Transverse colon (tissue), 4 donors: ENCODE results near the gene PACSIN2. TPM values are rescaled to one million over a fixed set of nuclear protein-coding genes. Genes with fewer than 3 reads are reported as not detected.

Experiments
- DNase-seq: peaks from one replicate; pipeline ENCODE4 v3.0.0-alpha.2; 2019
- H3K27ac ChIP-seq, 4 donors: fragments of 200-600 bp; sonication (generic); 2 replicates each; pipeline ENCODE4 v1.5.1; 2016 to 2018; ENCODE audit warnings: inconsistent platforms in 4 of 4
- H3K27me3 ChIP-seq: fragments of 200-600 bp; sonication (generic); 2 replicates; pipeline ENCODE4 v1.5.1; 2017; ENCODE audit warnings: inconsistent platforms
- H3K36me3 ChIP-seq, 4 donors: fragments of 200-600 bp; sonication (generic); 2 replicates each; pipeline ENCODE4 v1.5.1; 2017 to 2019; ENCODE audit warnings: inconsistent platforms in 4 of 4
- H3K4me1 ChIP-seq, 4 donors: fragments of 200-600 bp; sonication (generic); 2 replicates each; pipeline ENCODE4 v1.5.1; 2017 to 2020; ENCODE audit warnings: inconsistent platforms in 4 of 4
- H3K4me3 ChIP-seq, 4 donors: fragments of 200-600 bp; sonication (generic); 1 replicate in 1 of 4; 2 replicates in 3 of 4; pipeline versions ENCODE4 v1.5.1 to v1.6.1; 2017 to 2019; ENCODE audit warnings: inconsistent platforms in 4 of 4
- H3K9me3 ChIP-seq, 2 donors: fragments of 200-600 bp; sonication (generic); 2 replicates each; pipeline ENCODE4 v1.5.1; 2017 to 2019; ENCODE audit warnings: inconsistent platforms in 2 of 2
- EP300 ChIP-seq: sonication (generic); formaldehyde crosslinking; IDR thresholded peaks from one replicate; pipeline ENCODE4 v1.6.1; 2017; ENCODE audit warnings: antibody characterized with exemption, low read depth
- POLR2A ChIP-seq: fragments of 450-650 bp; IDR thresholded peaks from one replicate; pipeline ENCODE4 v1.6.1; 2016; ENCODE audit warnings: antibody characterized with exemption, mild to moderate bottlenecking, moderate library complexity
- POLR2AphosphoS5 ChIP-seq, 3 donors: sonication (generic); formaldehyde crosslinking; IDR thresholded peaks; one replicate each; pipeline ENCODE4 v1.6.1; 2016; ENCODE audit warnings: antibody characterized with exemption in 3 of 3
- WGBS, 2 donors: methylation state at CpG; one replicate each; pipeline ENCODE4 v1.1.5; 2018; ENCODE audit warnings: low coverage in 1 of 2; 5-methylcytosine and 5-hydroxymethylcytosine counted together
- in situ Hi-C, 4 donors: fragments of 200-750 bp; cut with MboI; loops; one replicate each; pipeline versions ENCODE4 v1.15.0 to v1.15.1; 2017; ENCODE audit warnings: low sequenced_read_pairs in 3 of 4, low pct_ligation_motif_present in 1 of 4, low pct_unique_long_range_greater_than_20kb in 1 of 4
- intact Hi-C: fragments of 100-400 bp; cut with DNase I; formaldehyde crosslinking; loops from one replicate; pipeline ENCODE4 v1.15.1; 2023; ENCODE audit warnings: low total_unique reads
- total RNA-seq, 4 donors: library from RNA; depleted of rRNA; stranded (reverse); fragments of >200 nt; gene quantifications; one replicate each; pipeline ENCODE4 v1.1.0, GENCODE V29; 2016
- TF ChIP-seq, protein P1 (sequence below), 5 experiments: fragments of 200-600 bp in 3 of 5; fragments of 450-650 bp in 2 of 5; sonication (generic) in 3 of 5; IDR thresholded peaks; 1 replicate in 2 of 5; 2 replicates in 3 of 5; pipeline ENCODE4 v1.5.1; 2016 to 2017; ENCODE audit warnings: antibody characterized with exemption in 5 of 5, inconsistent platforms in 3 of 5, mild to moderate bottlenecking in 2 of 5, moderate library complexity in 1 of 5

Gene PACSIN2
- total RNA-seq, 4 donors from 2014 or later: 53.9 to 250 (median 198) TPM

DNA sequence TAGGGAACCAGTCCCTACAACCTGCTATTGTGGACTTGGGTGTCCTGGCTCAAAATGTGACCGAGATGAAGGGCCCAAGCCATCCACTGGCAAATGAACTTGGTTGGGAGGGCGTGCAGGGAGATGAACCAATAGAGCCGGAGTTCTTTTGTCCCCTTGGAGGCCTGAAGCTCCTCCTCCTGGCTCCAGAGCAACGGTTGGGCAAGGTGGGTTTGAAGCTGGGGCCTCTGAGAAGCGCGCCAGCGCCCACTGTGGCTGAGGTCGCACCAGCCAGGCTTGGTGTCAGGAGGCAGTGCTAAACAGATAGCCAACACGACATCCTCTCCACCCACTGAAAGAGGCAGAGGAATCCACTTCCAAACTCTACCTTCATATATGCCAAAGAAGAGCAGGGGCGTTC lies 36.0 kb upstream of the PACSIN2 start:
- in situ Hi-C loops: no loop called here

DNA sequence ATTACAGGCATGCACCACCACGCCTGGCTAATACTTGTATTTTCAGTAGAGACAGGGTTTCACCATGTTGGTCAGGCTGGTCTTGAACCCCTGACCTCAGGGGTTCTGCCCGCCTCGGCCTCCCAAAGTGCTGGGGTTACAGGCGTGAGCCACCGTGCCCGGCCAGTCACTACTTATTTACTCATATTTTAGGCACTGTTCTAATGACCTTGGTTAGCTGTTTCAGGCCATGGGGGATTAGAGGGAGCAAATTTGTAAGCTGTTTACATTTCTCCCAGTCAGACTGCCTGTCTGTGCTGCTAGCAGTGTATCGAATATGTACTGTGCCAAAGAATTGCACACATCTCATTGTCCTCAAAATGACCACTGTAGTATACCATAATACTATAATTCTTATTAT lies 32.7 kb upstream of the PACSIN2 start:
- intact Hi-C loops: no loop called here
- DNase-seq: no peak
- no peaks in the 10 kb centered on the region for H3K36me3 ChIP-seq
- no peaks in the 10 kb centered on the region for H3K9me3 ChIP-seq
- no peak for TF ChIP-seq POLR2AphosphoS5 (IDR thresholded peaks at IDR 0.05)
- TF ChIP-seq POLR2A: no peak
- TF ChIP-seq, protein P1, sequence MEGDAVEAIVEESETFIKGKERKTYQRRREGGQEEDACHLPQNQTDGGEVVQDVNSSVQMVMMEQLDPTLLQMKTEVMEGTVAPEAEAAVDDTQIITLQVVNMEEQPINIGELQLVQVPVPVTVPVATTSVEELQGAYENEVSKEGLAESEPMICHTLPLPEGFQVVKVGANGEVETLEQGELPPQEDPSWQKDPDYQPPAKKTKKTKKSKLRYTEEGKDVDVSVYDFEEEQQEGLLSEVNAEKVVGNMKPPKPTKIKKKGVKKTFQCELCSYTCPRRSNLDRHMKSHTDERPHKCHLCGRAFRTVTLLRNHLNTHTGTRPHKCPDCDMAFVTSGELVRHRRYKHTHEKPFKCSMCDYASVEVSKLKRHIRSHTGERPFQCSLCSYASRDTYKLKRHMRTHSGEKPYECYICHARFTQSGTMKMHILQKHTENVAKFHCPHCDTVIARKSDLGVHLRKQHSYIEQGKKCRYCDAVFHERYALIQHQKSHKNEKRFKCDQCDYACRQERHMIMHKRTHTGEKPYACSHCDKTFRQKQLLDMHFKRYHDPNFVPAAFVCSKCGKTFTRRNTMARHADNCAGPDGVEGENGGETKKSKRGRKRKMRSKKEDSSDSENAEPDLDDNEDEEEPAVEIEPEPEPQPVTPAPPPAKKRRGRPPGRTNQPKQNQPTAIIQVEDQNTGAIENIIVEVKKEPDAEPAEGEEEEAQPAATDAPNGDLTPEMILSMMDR (IDR thresholded peaks at IDR 0.05): no peak
- TF ChIP-seq EP300: no peak
- no peaks in the 10 kb centered on the region for H3K27me3 ChIP-seq
- no peak overlapping the region for H3K27ac ChIP-seq
- H3K4me1 ChIP-seq: no peaks in the 10 kb centered on the region
- H3K4me3 ChIP-seq: no peak overlapping the region
- in situ Hi-C loops: loop anchor here in 3 of 4 donors (25.0 kb wide), 2 partner anchors 185 to 385 kb away; partner anchors contain the start of gene ARFGAP3 (in 1 of the 3)
- 88% methylated on average over 7 of the region's 7 CpGs; no CpG with 5 or more reads in 1 of the 2 donors for WGBS, 2 donors

More for the DNA sequence above, 36.0 kb upstream of the PACSIN2 start:
- no peaks in the 10 kb centered on the region for H3K4me1 ChIP-seq
- 89% methylated on average over 10 of the region's 10 CpGs; no CpG with 5 or more reads in 1 of the 2 donors for WGBS, 2 donors
- TF ChIP-seq POLR2AphosphoS5 (IDR thresholded peaks at IDR 0.05): no peak
- TF ChIP-seq, protein P1 (IDR thresholded peaks at IDR 0.05): no peak
- no peak for TF ChIP-seq POLR2A
- TF ChIP-seq EP300: no peak
- H3K36me3 ChIP-seq: no peaks in the 10 kb centered on the region
- no peaks in the 10 kb centered on the region for H3K27me3 ChIP-seq
- no peaks in the 10 kb centered on the region for H3K9me3 ChIP-seq
- intact Hi-C loops: no loop called here
- DNase-seq: no peak
- H3K27ac ChIP-seq: no peak overlapping the region
- no peak overlapping the region for H3K4me3 ChIP-seq

DNA sequence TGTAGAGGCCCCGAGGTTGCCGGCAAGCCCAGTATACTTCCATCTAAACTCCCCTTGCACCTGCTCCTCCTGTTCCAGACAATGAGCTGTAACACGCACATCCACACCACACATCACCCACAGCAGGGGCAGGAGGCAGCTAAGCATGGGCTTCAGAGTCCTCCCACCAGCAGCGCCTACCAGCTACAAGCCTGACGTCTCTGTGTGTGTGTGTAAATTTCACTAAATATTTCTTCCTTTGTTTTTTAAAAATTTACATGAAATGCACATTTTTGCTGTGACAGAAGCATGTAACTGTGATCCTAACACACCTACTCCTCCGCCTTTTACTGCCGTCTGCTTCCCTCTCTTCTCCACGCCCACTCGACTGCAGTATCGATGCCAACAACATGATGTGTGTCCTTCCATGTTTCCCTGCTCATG lies 29.4 kb upstream of the PACSIN2 start:
- in situ Hi-C loops (loop anchor here in 3 of 4 donors (25.0 kb wide), 2 partner anchors 182 to 382 kb away; partner anchors contain the start of gene ARFGAP3 (in 1 of the 3)), intact Hi-C loops (no loop called here)
- no peaks in the 10 kb centered on the region for H3K9me3 ChIP-seq
- H3K4me3 ChIP-seq: no peak overlapping the region
- H3K27ac ChIP-seq: no peak overlapping the region
- no peak for TF ChIP-seq POLR2AphosphoS5 (IDR thresholded peaks at IDR 0.05)
- H3K27me3 ChIP-seq: no peaks in the 10 kb centered on the region
- 60 to 89% methylated on average over 5 to 10 of the region's 10 CpGs for WGBS, 2 donors
- DNase-seq: no peak
- no peaks in the 10 kb centered on the region for H3K4me1 ChIP-seq
- no peaks in the 10 kb centered on the region for H3K36me3 ChIP-seq

DNA sequence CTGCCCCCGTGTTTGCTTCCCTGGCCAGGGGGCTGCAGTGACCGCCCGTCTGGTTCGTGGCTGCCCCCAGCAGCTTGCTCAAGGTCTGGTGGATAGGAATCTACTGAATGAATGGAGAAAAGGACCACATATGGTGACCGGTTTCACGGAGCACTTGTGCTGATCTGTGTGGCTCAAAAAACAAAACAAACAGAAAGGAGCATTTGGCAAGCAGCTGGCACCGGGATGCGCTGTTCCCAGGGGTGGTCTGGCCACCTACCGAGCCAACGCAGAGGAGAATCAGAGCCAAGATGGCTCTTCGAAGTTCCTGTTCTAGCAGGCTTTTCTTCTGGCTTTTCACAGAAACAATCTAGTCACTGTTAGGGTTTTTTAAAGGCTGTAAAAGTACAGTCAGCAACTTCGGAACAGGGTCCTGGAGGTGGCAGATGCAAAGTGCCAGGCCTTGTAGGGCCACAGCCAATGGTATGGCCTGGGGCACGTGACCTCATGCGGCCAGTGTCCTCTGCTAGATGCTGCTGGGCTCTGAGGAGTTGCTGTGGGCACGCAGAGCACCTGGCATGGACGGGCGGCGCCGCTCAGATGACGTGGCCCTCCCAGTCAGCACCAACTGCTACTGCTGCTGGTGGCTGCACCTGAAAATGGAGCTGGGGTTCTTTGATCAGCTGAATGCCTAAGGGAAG lies 27.3 kb upstream of the PACSIN2 start:
- H3K27me3 ChIP-seq: no peaks in the 10 kb centered on the region
- H3K36me3 ChIP-seq: no peaks in the 10 kb centered on the region
- no peak for DNase-seq
- TF ChIP-seq EP300: no peak
- in situ Hi-C loops (loop anchor here in 3 of 4 donors (25.0 kb wide), 2 partner anchors 180 to 380 kb away; partner anchors contain the start of gene ARFGAP3 (in 1 of the 3)), intact Hi-C loops (no loop called here)
- no peak overlapping the region for H3K27ac ChIP-seq
- 65 to 74% methylated on average over 6 to 20 of the region's 20 CpGs for WGBS, 2 donors
- no peaks in the 10 kb centered on the region for H3K9me3 ChIP-seq
- H3K4me3 ChIP-seq: no peak overlapping the region
- H3K4me1 ChIP-seq: no peaks in the 10 kb centered on the region

DNA sequence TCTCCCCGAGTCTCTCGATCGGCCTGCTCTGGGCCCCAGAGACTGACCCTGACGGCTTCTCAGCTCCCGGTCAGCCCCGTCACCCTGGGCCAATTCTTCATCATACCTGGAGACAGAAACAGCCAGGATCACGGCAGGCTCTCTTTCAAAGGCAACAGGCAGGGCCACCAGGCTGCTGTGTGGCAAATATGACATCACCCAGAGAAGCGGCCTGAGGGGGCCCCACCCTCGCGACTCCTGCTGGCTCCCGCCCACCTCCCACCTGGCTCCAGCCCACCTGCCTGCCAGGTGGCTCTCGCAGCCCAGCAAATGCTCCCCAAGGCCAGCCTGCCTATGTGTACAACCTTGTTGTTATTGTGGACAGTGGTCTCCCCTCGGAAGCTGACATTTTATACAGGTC lies 24.9 kb upstream of the PACSIN2 start:
- no peak for TF ChIP-seq POLR2A
- TF ChIP-seq, protein P1 (IDR thresholded peaks at IDR 0.05): no peak
- no peak for TF ChIP-seq EP300
- no peak for TF ChIP-seq POLR2AphosphoS5 (IDR thresholded peaks at IDR 0.05)
- Histone ChIP-seq H3K9me3 (no peaks in the 10 kb centered on the region), H3K4me3 (no peak overlapping the region), H3K36me3 (no peaks in the 10 kb centered on the region), H3K27ac (no peak overlapping the region), H3K4me1 (peaks cover 0 to 6% (median 0%) of the 10 kb centered on the region in 4 donors), H3K27me3 (no peaks in the 10 kb centered on the region)
- WGBS, 2 donors: 78 to 100% methylated on average over 1 to 13 of the region's 13 CpGs
- DNase-seq: no peak
- in situ Hi-C loops (loop anchor here in 3 of 4 donors (10.0 to 25.0 kb wide), 4 partner anchors 155 to 377 kb away; partner anchors contain the start of gene ARFGAP3 (in 1 of the 3)), intact Hi-C loops (no loop called here)
